Nephron progenitor cell (in vitro differentiated cells): ENCODE data around the gene P2RY14.
A peak's percentile ranks its signal among the peaks of the same experiment; 100 is the strongest.

Source experiments
- DNase-seq: peaks from one replicate; pipeline ENCODE4 v3.0.0; 2021
- H3K27ac Mint-ChIP-seq: 2 replicates; pipeline ENCODE4 v1.8.0; 2021; ENCODE audit warnings: mild to moderate bottlenecking, moderate library complexity, mixed read lengths
- H3K27me3 Mint-ChIP-seq: 2 replicates; pipeline ENCODE4 v1.8.0; 2021; ENCODE audit warnings: mild to moderate bottlenecking, low read depth, mixed read lengths; ENCODE audit not compliant: poor library complexity
- H3K36me3 Mint-ChIP-seq: 2 replicates; pipeline ENCODE4 v1.8.0; 2021; ENCODE audit warnings: low read depth, mixed read lengths
- H3K4me1 Mint-ChIP-seq: 2 replicates; pipeline ENCODE4 v1.8.0; 2021; ENCODE audit warnings: mixed read lengths
- H3K4me3 Mint-ChIP-seq: 2 replicates; pipeline ENCODE4 v1.8.0; 2021; ENCODE audit warnings: mild to moderate bottlenecking, moderate library complexity, mixed read lengths
- H3K9me3 Mint-ChIP-seq: 2 replicates; pipeline ENCODE4 v1.8.0; 2021; ENCODE audit warnings: mild to moderate bottlenecking, moderate library complexity, mixed read lengths
- TF ChIP-seq, protein P1 (sequence below): fragments of 200-600 bp; sonication (generic); IDR thresholded peaks from 2 replicates; pipeline ENCODE4 v1.5.0; 2021; ENCODE audit warnings: antibody characterized with exemption

P2RY14 gene

DNA sequence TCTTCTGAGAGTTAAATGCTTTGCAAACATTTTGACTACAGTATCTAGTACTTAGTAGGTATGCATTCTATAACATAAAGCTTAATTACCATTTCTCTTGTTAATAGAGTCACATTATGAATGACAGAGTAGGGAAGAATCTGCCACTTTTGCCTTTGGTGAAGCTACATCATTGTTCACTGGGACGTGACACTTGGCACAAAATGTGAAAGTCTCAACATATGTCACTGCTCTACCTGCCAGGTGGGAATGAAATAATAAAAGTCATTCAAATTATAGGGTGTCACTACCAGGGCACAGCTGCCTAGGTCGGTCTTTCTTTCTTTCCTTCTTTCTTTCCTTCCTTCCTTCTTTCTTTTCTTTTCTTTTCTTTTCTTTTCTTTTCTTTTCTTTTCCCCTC, 20.7 kb upstream of the P2RY14 start:
- H3K27ac Mint-ChIP-seq: no peak overlapping the region
- H3K4me1 Mint-ChIP-seq: peaks cover 13% of the 10 kb centered on the region
- H3K27me3 Mint-ChIP-seq: no peaks in the 10 kb centered on the region
- H3K9me3 Mint-ChIP-seq: no peaks in the 10 kb centered on the region
- peaks cover 5% of the 10 kb centered on the region for H3K36me3 Mint-ChIP-seq
- H3K4me3 Mint-ChIP-seq: no peak overlapping the region
- no peak for DNase-seq
- TF ChIP-seq, protein P1, sequence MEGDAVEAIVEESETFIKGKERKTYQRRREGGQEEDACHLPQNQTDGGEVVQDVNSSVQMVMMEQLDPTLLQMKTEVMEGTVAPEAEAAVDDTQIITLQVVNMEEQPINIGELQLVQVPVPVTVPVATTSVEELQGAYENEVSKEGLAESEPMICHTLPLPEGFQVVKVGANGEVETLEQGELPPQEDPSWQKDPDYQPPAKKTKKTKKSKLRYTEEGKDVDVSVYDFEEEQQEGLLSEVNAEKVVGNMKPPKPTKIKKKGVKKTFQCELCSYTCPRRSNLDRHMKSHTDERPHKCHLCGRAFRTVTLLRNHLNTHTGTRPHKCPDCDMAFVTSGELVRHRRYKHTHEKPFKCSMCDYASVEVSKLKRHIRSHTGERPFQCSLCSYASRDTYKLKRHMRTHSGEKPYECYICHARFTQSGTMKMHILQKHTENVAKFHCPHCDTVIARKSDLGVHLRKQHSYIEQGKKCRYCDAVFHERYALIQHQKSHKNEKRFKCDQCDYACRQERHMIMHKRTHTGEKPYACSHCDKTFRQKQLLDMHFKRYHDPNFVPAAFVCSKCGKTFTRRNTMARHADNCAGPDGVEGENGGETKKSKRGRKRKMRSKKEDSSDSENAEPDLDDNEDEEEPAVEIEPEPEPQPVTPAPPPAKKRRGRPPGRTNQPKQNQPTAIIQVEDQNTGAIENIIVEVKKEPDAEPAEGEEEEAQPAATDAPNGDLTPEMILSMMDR: no peak

DNA sequence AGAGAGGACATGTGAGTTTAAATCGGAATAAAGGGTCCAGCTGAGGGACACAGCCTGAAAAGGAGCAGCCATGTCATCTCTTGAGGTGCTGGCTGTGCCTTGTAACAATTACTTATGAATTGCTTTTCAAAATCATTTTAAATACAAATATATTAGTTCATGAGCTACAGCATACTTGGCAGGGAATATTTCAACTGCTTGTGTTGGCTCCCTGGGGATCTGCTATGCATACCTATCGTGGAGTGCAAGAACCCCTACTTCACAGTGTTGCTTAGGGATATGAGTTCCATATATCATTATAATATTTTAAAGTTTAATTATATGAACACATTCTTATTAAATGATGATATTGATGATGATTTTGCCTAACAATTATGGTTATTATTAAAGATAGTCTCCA, 19.1 kb upstream of the P2RY14 start:
- Mint-ChIP-seq H3K9me3 (no peaks in the 10 kb centered on the region), H3K4me3 (no peak overlapping the region), H3K4me1 (peaks cover 13% of the 10 kb centered on the region), H3K27ac (no peak overlapping the region), H3K27me3 (no peaks in the 10 kb centered on the region), H3K36me3 (no peaks in the 10 kb centered on the region)
- no peak for DNase-seq
- TF ChIP-seq, protein P1: no peak

DNA sequence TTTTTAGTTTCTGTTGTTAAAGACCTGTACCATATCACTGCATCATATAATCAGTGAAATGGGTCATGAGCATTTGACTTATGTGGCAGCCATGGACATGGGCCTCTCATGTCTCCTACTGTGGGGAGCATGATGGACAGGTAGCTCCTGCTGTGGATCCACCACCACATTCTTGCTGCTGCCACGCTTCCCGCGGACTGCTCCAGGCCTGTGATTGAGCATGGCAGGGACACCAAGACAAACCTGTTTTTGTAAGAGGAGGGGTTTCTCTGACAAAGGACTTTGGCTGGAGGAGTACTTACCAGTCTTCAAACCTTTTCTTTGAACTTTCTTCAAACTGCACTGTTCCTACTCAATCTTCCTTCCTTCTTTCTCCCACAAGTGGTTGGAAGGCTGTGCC, 17.9 kb upstream of the P2RY14 start:
- Mint-ChIP-seq H3K9me3 (no peaks in the 10 kb centered on the region), H3K27me3 (no peaks in the 10 kb centered on the region), H3K4me1 (peaks cover 13% of the 10 kb centered on the region), H3K36me3 (no peaks in the 10 kb centered on the region), H3K4me3 (no peak overlapping the region), H3K27ac (peak overlapping the region; percentile 14)
- TF ChIP-seq, protein P1: no peak
- no peak for DNase-seq

GRCh38 chr3:151293127-151293526, 14.8 kb upstream of the P2RY14 start:
- Mint-ChIP-seq H3K27me3 (no peaks in the 10 kb centered on the region), H3K36me3 (no peaks in the 10 kb centered on the region), H3K27ac (peak overlapping the region; percentile 24), H3K4me3 (no peak overlapping the region), H3K4me1 (peaks cover 13% of the 10 kb centered on the region), H3K9me3 (no peaks in the 10 kb centered on the region)
- DNase-seq: no peak
- TF ChIP-seq, protein P1: no peak

- TF ChIP-seq, protein P1: no peak
- H3K4me1 Mint-ChIP-seq: peaks cover 13% of the 10 kb centered on the region
- no peaks in the 10 kb centered on the region for H3K36me3 Mint-ChIP-seq
- no peak overlapping the region for H3K4me3 Mint-ChIP-seq
- H3K27me3 Mint-ChIP-seq: no peaks in the 10 kb centered on the region
- DNase-seq: no peak
- H3K9me3 Mint-ChIP-seq: no peaks in the 10 kb centered on the region
- no peak overlapping the region for H3K27ac Mint-ChIP-seq
Observed at GRCh38 chr3:151290673-151291072, 12.3 kb upstream of the P2RY14 start.

DNA sequence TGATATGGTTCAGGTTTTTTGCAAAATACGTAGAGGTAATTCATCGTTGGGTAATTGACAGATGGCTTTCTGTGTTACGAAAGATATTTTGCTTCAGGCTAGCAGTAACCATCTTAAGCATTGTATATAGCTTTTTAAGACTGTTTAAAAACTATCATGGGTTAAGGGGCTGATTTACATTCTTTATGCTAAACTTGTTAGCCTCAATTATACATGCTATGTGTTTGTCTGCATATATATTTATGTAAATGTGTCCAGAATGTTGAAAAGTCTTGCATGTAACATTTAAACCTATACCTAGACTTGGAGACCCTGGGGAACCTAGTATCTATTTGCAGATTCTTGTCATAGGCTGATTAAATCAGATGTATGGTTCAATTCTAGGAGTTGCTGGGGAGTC, 11.1 kb upstream of the P2RY14 start:
- TF ChIP-seq, protein P1: no peak
- peaks cover 14% of the 10 kb centered on the region for H3K4me1 Mint-ChIP-seq
- no peaks in the 10 kb centered on the region for H3K9me3 Mint-ChIP-seq
- DNase-seq: no peak
- H3K36me3 Mint-ChIP-seq: no peaks in the 10 kb centered on the region
- no peak overlapping the region for H3K4me3 Mint-ChIP-seq
- no peak overlapping the region for H3K27ac Mint-ChIP-seq
- H3K27me3 Mint-ChIP-seq: no peaks in the 10 kb centered on the region
